K562 (cell line): ENCODE data around the gene HS6ST1. TPM values are rescaled to one million over a fixed set of nuclear protein-coding genes. Genes with fewer than 3 reads are reported as not detected.

Experiments used
- BDP1 ChIP-seq: IDR thresholded peaks from 3 replicates; pipeline ENCODE4 v1.6.1; 2011; ENCODE audit not compliant: insufficient read length, insufficient read depth
- CBFA2T3 ChIP-seq: fragments of 450-650 bp; IDR thresholded peaks from 2 replicates; pipeline ENCODE4 v1.6.1; 2017
- CTCF ChIP-seq, 3 experiments: IDR thresholded peaks in 2 of 3; conservative IDR thresholded peaks in 1 of 3; 2 replicates each; pipeline ENCODE4 v1.5.1; 2011 to 2012; ENCODE audit warnings: low read length in 3 of 3, mild to moderate bottlenecking in 3 of 3, control low read depth in 2 of 3, improper control_type of control experiment in 1 of 3, inconsistent platforms in 1 of 3, low read depth in 1 of 3, mixed read lengths in 1 of 3, moderate library complexity in 1 of 3; ENCODE audit not compliant: insufficient read depth in 2 of 3
- ETV1 ChIP-seq: fragments of 450-650 bp; conservative IDR thresholded peaks from 2 replicates; pipeline ENCODE4 v1.6.1; 2016; ENCODE audit warnings: missing genetic modification characterization, control low read depth, low read depth, missing compliant biosample characterization
- GABPA ChIP-seq: fragments of 200-800 bp; sonication (Bioruptor generic); conservative IDR thresholded peaks from 2 replicates; pipeline ENCODE4 v1.6.1; 2016; ENCODE audit warnings: low read depth, missing genetic modification characterization, missing compliant biosample characterization
- GABPB2 ChIP-seq: fragments of 250-450 bp; sonication (Bioruptor Pico); conservative IDR thresholded peaks from 2 replicates; pipeline ENCODE4 v1.5.1; 2021; ENCODE audit warnings: mild to moderate bottlenecking
- GTF2E2 ChIP-seq: fragments of 200-800 bp; sonication (Bioruptor generic); IDR thresholded peaks from 2 replicates; pipeline ENCODE4 v1.6.1; 2016; ENCODE audit warnings: missing genetic modification characterization, missing compliant biosample characterization
- L3MBTL2 ChIP-seq: fragments of 450-650 bp; IDR thresholded peaks from 2 replicates; pipeline ENCODE4 v1.6.1; 2016; ENCODE audit warnings: mild to moderate bottlenecking, moderate library complexity
- MAZ ChIP-seq, 2 experiments: fragments of 450-650 bp in 1 of 2; sonication (generic) in 1 of 2; formaldehyde crosslinking; IDR thresholded peaks in 1 of 2; conservative IDR thresholded peaks in 1 of 2; 2 replicates each; pipeline versions ENCODE4 v1.4.0 to v1.5.0; 2020; ENCODE audit warnings: mild to moderate bottlenecking in 1 of 2, missing genetic modification reagents in 1 of 2
- NCOA2 ChIP-seq, 2 experiments: fragments of 450-650 bp; IDR thresholded peaks; 2 replicates each; pipeline ENCODE4 v1.6.1; 2018; ENCODE audit warnings: mild to moderate bottlenecking in 2 of 2, moderate library complexity in 1 of 2; ENCODE audit not compliant: partially characterized antibody in 2 of 2
- NCOA4 ChIP-seq: fragments of 450-650 bp; IDR thresholded peaks from 2 replicates; pipeline ENCODE4 v1.6.1; 2018; ENCODE audit warnings: mild to moderate bottlenecking; ENCODE audit not compliant: partially characterized antibody
- NCOA6 ChIP-seq: fragments of 450-650 bp; IDR thresholded peaks from 2 replicates; pipeline ENCODE4 v1.6.1; 2017; ENCODE audit warnings: mild to moderate bottlenecking
- POLR2G ChIP-seq: fragments of 200-400 bp; formaldehyde crosslinking; IDR thresholded peaks from 2 replicates; pipeline ENCODE4 v1.6.1; 2017; ENCODE audit warnings: low read depth, mild to moderate bottlenecking, antibody characterized with exemption, low read length, moderate library complexity
- SMARCB1 ChIP-seq: IDR thresholded peaks from 2 replicates; pipeline ENCODE4 v1.6.1; 2011; ENCODE audit warnings: improper control_type of control experiment, low read depth; ENCODE audit not compliant: insufficient read length
- YY1 ChIP-seq, 3 experiments: IDR thresholded peaks; 2 replicates each; pipeline ENCODE4 v1.6.1; 2011; ENCODE audit warnings: low read length in 2 of 3, mild to moderate bottlenecking in 2 of 3, moderate library complexity in 2 of 3, borderline replicate concordance in 1 of 3, control low read depth in 1 of 3, low read depth in 1 of 3; ENCODE audit not compliant: insufficient read depth in 3 of 3, insufficient replicate concordance in 2 of 3, control insufficient read depth in 1 of 3, insufficient read length in 1 of 3; ENCODE audit errors: extremely low read depth in 1 of 3
- ZBTB49 ChIP-seq: sonication (generic); formaldehyde crosslinking; IDR thresholded peaks from 2 replicates; pipeline ENCODE4 v1.8.0; 2022; ENCODE audit warnings: missing genetic modification reagents, mild to moderate bottlenecking, borderline replicate concordance
- ZNF263 ChIP-seq: sonication (generic); formaldehyde crosslinking; IDR thresholded peaks from 2 replicates; pipeline ENCODE4 v1.8.0; 2022; ENCODE audit warnings: mild to moderate bottlenecking, missing genetic modification reagents, borderline replicate concordance
- ZNF639 ChIP-seq, 2 experiments: fragments of 200-800 bp in 1 of 2; sonication (Bioruptor generic) in 1 of 2; sonication (generic) in 1 of 2; formaldehyde crosslinking in 1 of 2; IDR thresholded peaks in 1 of 2; conservative IDR thresholded peaks in 1 of 2; 2 replicates each; pipeline versions ENCODE4 v1.5.0 to v1.6.1; 2016 to 2020; ENCODE audit warnings: missing compliant biosample characterization in 1 of 2, missing genetic modification characterization in 1 of 2, missing genetic modification reagents in 1 of 2
- polyA plus RNA-seq, 8 experiments: library from polyadenylated mRNA; depleted of rRNA in 4 of 8; stranded (reverse) in 5 of 8; unstranded in 3 of 8; fragments of >200 nt; fragmentation: Nextera tagmentation in 2 of 8; fragmentation: Illumina TruSeq in 1 of 8; extraction: Ambion mirVana in 2 of 8; extraction: Trizol in 1 of 8; gene quantifications; 2 replicates each; pipeline versions ENCODE4 v1.2.1 to v1.2.3, GENCODE V29; 2011 to 2014; ENCODE audit warnings: inconsistent platforms in 1 of 8, missing spikeins in 1 of 8
- total RNA-seq, 7 experiments: library from RNA; depleted of rRNA in 6 of 7; stranded (reverse); fragments of >200 nt in 6 of 7; fragmentation: Illumina TruSeq in 2 of 7; extraction: Trizol in 2 of 7; gene quantifications; 2 replicates each; pipeline versions ENCODE4 v1.2.1 to v1.2.3, GENCODE V29; 2011 to 2021; ENCODE audit warnings: low replicate concordance in 1 of 7

The HS6ST1 gene
- total and polyA plus RNA-seq, 9 of the 15 experiments (the other 6 are each of a cell fraction or from before 2014, with no cell fraction given), result 0.06 to 7.4 (median 3.8) TPM

- TF ChIP-seq CTCF (IDR thresholded peaks at IDR 0.05 in 2 of 3, conservative IDR thresholded peaks at IDR 0.05 in 1 of 3; ENCODE audit: insufficient read depth in 2 of 3, low read depth in 1 of 3, low read length in 3 of 3) (peak; percentile 84 to 90 (median 84)), YY1 (IDR thresholded peaks at IDR 0.05; ENCODE audit: borderline replicate concordance in 1 of 3, control insufficient read depth in 1 of 3, extremely low read depth in 1 of 3, insufficient read depth in 3 of 3, insufficient read length in 1 of 3, insufficient replicate concordance in 2 of 3, low read depth in 1 of 3, low read length in 2 of 3) (peak in 1 of 3 experiments; percentile 42), ZBTB49 (CRISPR knock-in tag) (0 out of 2 replicates have a peak, but pooled peaks have one; percentile 17), NCOA6 (no peak), SMARCB1 (no peak), GABPA (tag) (no peak), POLR2G (peak; percentile 23; the same call in 1 of the 2 replicates), ETV1 (tag) (no peak), MAZ (CRISPR knock-in tag; conservative IDR thresholded peaks at IDR 0.05 in 1 of 2, IDR thresholded peaks at IDR 0.05 in 1 of 2) (peak; percentile 33 to 73; a peak in 3 of 4 replicates), GTF2E2 (no peak), BDP1 (no peak), GABPB2 (CRISPR knock-in tag) (no peak), NCOA2 (IDR thresholded peaks at IDR 0.05; ENCODE audit: partially characterized antibody in 2 of 2) (no peak), L3MBTL2 (peak; percentile 23; the same call in 1 of the 2 replicates), CBFA2T3 (no peak), NCOA4 (no peak), ZNF639 (CRISPR knock-in tag; conservative IDR thresholded peaks at IDR 0.05 in 1 of 2, IDR thresholded peaks at IDR 0.05 in 1 of 2) (no peak), ZNF263 (CRISPR knock-in tag) (no peak)
Observed at GRCh38 chr2:128232965-128233789, 85.5 kb downstream of the HS6ST1 start (continued).
